Naive thymus-derived CD8-positive, alpha-beta T cell (primary cell): Measurements from ENCODE around the gene RABAC1. TPM values are rescaled to one million over a fixed set of nuclear protein-coding genes. Genes with fewer than 3 reads are reported as not detected.

Experiments used
- ATAC-seq, 2 donors: fragments of 150-1000 bp; cut with Tn5 transposase in 1 of 2; sonication (Bioruptor Pico), chemical (Tn5 transposase) in 1 of 2; 1 replicate in 1 of 2; 2 replicates in 1 of 2; pipeline ENCODE4 v1.10.0; 2021; ENCODE audit warnings: mild to moderate bottlenecking in 2 of 2, moderate library complexity in 2 of 2
- POLR2A ChIA-PET: fragments of 350-600 bp; sonication (Branson Sonifier 250); formaldehyde crosslinking; loops from one replicate; lab custom pipeline; 2021; ENCODE audit warnings: antibody characterized with exemption; lab: Charles Lee
- DNase-seq, 10 donors: peaks; one replicate each; pipeline versions ENCODE4 v3.0.0 to v3.0.0-alpha.2; 2020 to 2022
- H3K27ac Mint-ChIP-seq, 10 donors: one replicate each; pipeline ENCODE4 v1.8.0; 2020 to 2022; ENCODE audit warnings: mild to moderate bottlenecking in 10 of 10, mixed read lengths in 10 of 10, moderate library complexity in 4 of 10, inconsistent platforms in 1 of 10
- H3K27me3 Mint-ChIP-seq, 5 donors: one replicate each; pipeline ENCODE4 v1.8.0; 2021 to 2022; ENCODE audit warnings: mixed read lengths in 5 of 5
- H3K36me3 Mint-ChIP-seq, 3 donors: one replicate each; pipeline ENCODE4 v1.8.0; 2020 to 2022; ENCODE audit warnings: mixed read lengths in 3 of 3, mild to moderate bottlenecking in 2 of 3, inconsistent platforms in 1 of 3
- H3K4me1 Mint-ChIP-seq, 4 donors: one replicate each; pipeline ENCODE4 v1.8.0; 2021 to 2022; ENCODE audit warnings: mixed read lengths in 4 of 4
- H3K4me3 Mint-ChIP-seq, 10 donors: one replicate each; pipeline ENCODE4 v1.8.0; 2020 to 2022; ENCODE audit warnings: mild to moderate bottlenecking in 10 of 10, mixed read lengths in 10 of 10, moderate library complexity in 6 of 10, inconsistent platforms in 1 of 10
- H3K9me3 Mint-ChIP-seq, 9 donors: one replicate each; pipeline ENCODE4 v1.8.0; 2020 to 2022; ENCODE audit warnings: mixed read lengths in 9 of 9, mild to moderate bottlenecking in 3 of 9, inconsistent platforms in 1 of 9, moderate library complexity in 1 of 9
- polyA plus RNA-seq, 3 donors: library from polyadenylated mRNA; unstranded; fragments of 300-500 nt; fragmentation: Illumina TruSeq; gene quantifications; one replicate each; pipeline ENCODE4 v1.2.3, GENCODE V29; 2021
- total RNA-seq, 8 experiments: library from RNA in 2 of 8; stranded (reverse) in 2 of 8; gene quantifications; one replicate each; pipeline ENCODE4 v1.2.3 and lab custom pipeline; 2021 to 2026

RABAC1 gene
- total and polyA plus RNA-seq, 5 experiments from 2014 or later, result 87.6 to 288 (median 201) TPM

GRCh38 chr19:41909706-41910105 is 49.4 kb downstream of the RABAC1 start:
- ATAC-seq (no peak), DNase-seq (no peak)
- Mint-ChIP-seq H3K27ac (peak overlapping the region in 5 of 10 donors; percentile 68 to 92 (median 84)), H3K4me1 (peaks cover 43 to 86% (median 59%) of the 10 kb centered on the region in 4 donors), H3K9me3 (no peaks in the 10 kb centered on the region), H3K4me3 (no peak overlapping the region), H3K36me3 (peaks cover 0 to 33% (median 0%) of the 10 kb centered on the region in 3 donors), H3K27me3 (peaks cover 0 to 3% (median 0%) of the 10 kb centered on the region in 5 donors)
- POLR2A ChIA-PET, result interaction anchor here (1.1 to 15.2 kb wide), 8 partner anchors 8 to 50 kb away, joined by 3 to 465 read pairs (median 42); partner anchors contain the start of genes ARHGEF1, CD79A, ERFL and RPS19

- ATAC-seq, result no peak
- peak overlapping the region in 8 of 10 donors; percentile 41 to 84 (median 62) for H3K27ac Mint-ChIP-seq
- no peaks in the 10 kb centered on the region for H3K9me3 Mint-ChIP-seq
- peak in 1 of 10 donors; percentile 11 for DNase-seq
- H3K27me3 Mint-ChIP-seq, result no peaks in the 10 kb centered on the region
- peaks cover 44 to 87% (median 61%) of the 10 kb centered on the region in 4 donors for H3K4me1 Mint-ChIP-seq
- H3K36me3 Mint-ChIP-seq, result peaks cover 0 to 41% (median 0%) of the 10 kb centered on the region in 3 donors
- POLR2A ChIA-PET, result interaction anchor here (0.6 to 15.2 kb wide), 10 partner anchors 7 to 49 kb away, joined by 3 to 465 read pairs (median 10); partner anchors contain the start of genes ARHGEF1, CD79A, ERFL and RPS19
- peak overlapping the region in 2 of 10 donors; percentile 22 to 48 for H3K4me3 Mint-ChIP-seq
Observed at GRCh38 chr19:41908724-41909464, 50.2 kb downstream of the RABAC1 start.

GRCh38 chr19:41907994-41908615 is 51.0 kb downstream of the RABAC1 start:
- peak overlapping the region in 2 of 10 donors; percentile 3 to 48 for H3K27ac Mint-ChIP-seq
- H3K4me3 Mint-ChIP-seq, result no peak overlapping the region
- peaks cover 0 to 49% (median 0%) of the 10 kb centered on the region in 3 donors for H3K36me3 Mint-ChIP-seq
- H3K4me1 Mint-ChIP-seq, result peaks cover 41 to 84% (median 59%) of the 10 kb centered on the region in 4 donors
- no peak for ATAC-seq
- no peaks in the 10 kb centered on the region for H3K9me3 Mint-ChIP-seq
- POLR2A ChIA-PET, result interaction anchor here (0.6 to 15.2 kb wide), 10 partner anchors 6 to 49 kb away, joined by 3 to 465 read pairs (median 10); partner anchors contain the start of genes ARHGEF1, CD79A, ERFL and RPS19
- DNase-seq, result peak in 1 of 10 donors; percentile 11
- H3K27me3 Mint-ChIP-seq, result no peaks in the 10 kb centered on the region

GRCh38 chr19:41906916-41907680 is 52.0 kb downstream of the RABAC1 start:
- peak overlapping the region in 2 of 10 donors; percentile 19 to 56 for H3K4me3 Mint-ChIP-seq
- POLR2A ChIA-PET, result interaction anchor here (0.6 to 15.2 kb wide), 5 partner anchors 11 to 35 kb away, joined by 3 to 465 read pairs (median 61); partner anchors contain the start of genes ARHGEF1 and CD79A
- no peaks in the 10 kb centered on the region for H3K9me3 Mint-ChIP-seq
- ATAC-seq (no peak), DNase-seq (no peak)
- no peaks in the 10 kb centered on the region for H3K27me3 Mint-ChIP-seq
- peaks cover 0 to 59% (median 4%) of the 10 kb centered on the region in 3 donors for H3K36me3 Mint-ChIP-seq
- H3K27ac Mint-ChIP-seq, result peak overlapping the region in 9 of 10 donors; percentile 62 to 90 (median 74)
- peaks cover 38 to 74% (median 59%) of the 10 kb centered on the region in 4 donors for H3K4me1 Mint-ChIP-seq

Other genes starting within 250 kb of the RABAC1 start
- gene CEACAM6, start 203.8 kb downstream of the RABAC1 start, total RNA-seq, result not detected
- not detected for gene CEACAM6, start 203.8 kb downstream of the RABAC1 start, polyA plus RNA-seq
- gene CEACAM3, start 162.7 kb downstream of the RABAC1 start, total RNA-seq, result not detected
- gene CEACAM3, start 162.7 kb downstream of the RABAC1 start, polyA plus RNA-seq, result not detected
- gene LYPD4, start 114.6 kb downstream of the RABAC1 start, total RNA-seq, result not detected
- gene LYPD4, start 114.6 kb downstream of the RABAC1 start, polyA plus RNA-seq, result not detected
- not detected for gene DMRTC2, start 114.3 kb downstream of the RABAC1 start, total RNA-seq
- gene DMRTC2, start 114.3 kb downstream of the RABAC1 start, polyA plus RNA-seq, result not detected
- gene RPS19, start 99.1 kb downstream of the RABAC1 start, total RNA-seq, result 1,000 to 10,000 TPM; 3,479 to 3,513 TPM
- gene RPS19, start 99.1 kb downstream of the RABAC1 start, polyA plus RNA-seq, result 1,000 to 10,000 TPM; 6,905 to 8,825 (median 8,505) TPM
- gene CD79A, start 82.0 kb downstream of the RABAC1 start, total RNA-seq, result 10 to 100 TPM; 48.6 to 51.0 TPM
- gene CD79A, start 82.0 kb downstream of the RABAC1 start, polyA plus RNA-seq, result 10 to 100 TPM; 54.9 to 88.2 (median 85.1) TPM
- 1,000 to 10,000 TPM; 1,211 to 1,239 TPM for gene ARHGEF1, start 76.1 kb downstream of the RABAC1 start, total RNA-seq
- 100 to 1,000 TPM; 161 to 346 (median 211) TPM for gene ARHGEF1, start 76.1 kb downstream of the RABAC1 start, polyA plus RNA-seq
- 1 to 10 TPM; 7.5 to 8.1 TPM for gene ERFL, start 30.9 kb downstream of the RABAC1 start, total RNA-seq
- gene ERFL, start 30.9 kb downstream of the RABAC1 start, polyA plus RNA-seq, result not detected
- 1 to 10 TPM; 3.4 to 6.2 TPM for gene ATP1A3, start 34.9 kb upstream of the RABAC1 start, total RNA-seq
- gene ATP1A3, start 34.9 kb upstream of the RABAC1 start, polyA plus RNA-seq, result 1 to 10 TPM; 2.8 to 4.9 (median 2.8) TPM
- under 1 TPM; 0.25 to 0.34 TPM for gene GRIK5, start 110.9 kb upstream of the RABAC1 start, total RNA-seq
- gene GRIK5, start 110.9 kb upstream of the RABAC1 start, polyA plus RNA-seq, result not detected
- gene ZNF574, start 116.8 kb upstream of the RABAC1 start, total RNA-seq, result 10 to 100 TPM; 18.3 to 20.8 TPM
- gene ZNF574, start 116.8 kb upstream of the RABAC1 start, polyA plus RNA-seq, result 10 to 100 TPM in 1 of 3 donors, 1 to 10 TPM in 2; 7.8 to 21.5 (median 8.0) TPM
- gene POU2F2, start 173.1 kb upstream of the RABAC1 start, total RNA-seq, result 10 to 100 TPM; 85.0 to 88.5 TPM
- gene POU2F2, start 173.1 kb upstream of the RABAC1 start, polyA plus RNA-seq, result 1 to 10 TPM; 2.4 to 6.6 (median 4.7) TPM